CD14-positive monocyte (primary cell): ENCODE measurements around the gene NT5DC4. TPM values are rescaled to one million over a fixed set of nuclear protein-coding genes. Genes with fewer than 3 reads are reported as not detected.

ENCODE experiments used
- DNase-seq, 3 donors: peaks; one replicate each; pipeline ENCODE4 v3.0.0-alpha.2; 2011 to 2022
- H2AFZ ChIP-seq: 2 replicates; pipeline ENCODE4 v1.6.0; 2012; ENCODE audit warnings: mild to moderate bottlenecking, low read depth, low read length, inconsistent platforms; ENCODE audit not compliant: insufficient read depth, poor library complexity, severe bottlenecking
- H3K27ac ChIP-seq, 2 donors: 1 replicate in 1 of 2; 2 replicates in 1 of 2; pipeline ENCODE4 v1.5.1; 2012 to 2013; ENCODE audit warnings: low read length in 2 of 2, control low read depth in 1 of 2, inconsistent platforms in 1 of 2, low read depth in 1 of 2, mild to moderate bottlenecking in 1 of 2
- H3K27me3 ChIP-seq, 2 donors: one replicate each; pipeline versions ENCODE4 v1.6.0 to v1.6.1; 2011 to 2013; ENCODE audit warnings: low read length in 2 of 2; ENCODE audit not compliant: control insufficient read depth in 2 of 2, insufficient read depth in 2 of 2
- H3K36me3 ChIP-seq, 2 donors: replicated peaks in 1 of 2; 1 replicate in 1 of 2; 2 replicates in 1 of 2; pipeline versions ENCODE4 v1.5.1 to v1.6.1; 2012 to 2013; ENCODE audit warnings: low read length in 2 of 2, control low read depth in 1 of 2, inconsistent platforms in 1 of 2, mild to moderate bottlenecking in 1 of 2; ENCODE audit not compliant: insufficient read depth in 2 of 2, control insufficient read depth in 1 of 2
- H3K4me1 ChIP-seq, 2 donors: 1 replicate in 1 of 2; 2 replicates in 1 of 2; pipeline versions ENCODE4 v1.5.1 to v1.6.1; 2012 to 2013; ENCODE audit warnings: low read length in 2 of 2, control low read depth in 1 of 2, inconsistent platforms in 1 of 2, mild to moderate bottlenecking in 1 of 2, moderate library complexity in 1 of 2; ENCODE audit not compliant: insufficient read depth in 2 of 2, control insufficient read depth in 1 of 2
- H3K4me2 ChIP-seq: replicated peaks from 2 replicates; pipeline ENCODE3; 2012; ENCODE audit warnings: low read length, moderate library complexity, mild to moderate bottlenecking; ENCODE audit not compliant: poor library complexity, severe bottlenecking; ENCODE audit errors: extremely low read depth
- H3K4me3 ChIP-seq, 3 experiments: fragments of 200-600 bp in 1 of 3; sonication (generic) in 1 of 3; replicated peaks in 1 of 3; 1 replicate in 2 of 3; 2 replicates in 1 of 3; pipeline ENCODE4 v1.5.1; 2011 to 2013; ENCODE audit warnings: low read length in 3 of 3, mild to moderate bottlenecking in 3 of 3, control low read depth in 2 of 3, low read depth in 2 of 3, inconsistent platforms in 1 of 3, moderate library complexity in 1 of 3
- H3K79me2 ChIP-seq: 2 replicates; pipeline ENCODE4 v1.6.0; 2012; ENCODE audit warnings: mild to moderate bottlenecking, control low read depth, inconsistent platforms, low read length, moderate library complexity; ENCODE audit not compliant: insufficient read depth
- H3K9ac ChIP-seq: 2 replicates; pipeline ENCODE4 v1.6.0; 2017; ENCODE audit warnings: low read length, mild to moderate bottlenecking; ENCODE audit not compliant: insufficient read depth, poor library complexity, severe bottlenecking
- H3K9me3 ChIP-seq, 2 donors: replicated peaks in 1 of 2; 1 replicate in 1 of 2; 2 replicates in 1 of 2; pipeline versions ENCODE4 v1.5.1 to v1.6.1; 2012 to 2013; ENCODE audit warnings: low read length in 2 of 2, control low read depth in 1 of 2; ENCODE audit not compliant: control insufficient read depth in 1 of 2, insufficient read depth in 1 of 2
- H4K20me1 ChIP-seq: 2 replicates; pipeline ENCODE4 v1.6.0; 2012; ENCODE audit warnings: mild to moderate bottlenecking, low read length, control low read depth, moderate library complexity; ENCODE audit not compliant: insufficient read depth
- H3K27ac Mint-ChIP-seq, 7 donors: one replicate each; pipeline ENCODE4 v1.8.0; 2020; ENCODE audit warnings: mild to moderate bottlenecking in 7 of 7, mixed read lengths in 7 of 7, moderate library complexity in 6 of 7, inconsistent platforms in 2 of 7
- H3K27me3 Mint-ChIP-seq, 3 donors: one replicate each; pipeline ENCODE4 v1.8.0; 2021 to 2022; ENCODE audit warnings: low read depth in 3 of 3, mild to moderate bottlenecking in 3 of 3, mixed read lengths in 3 of 3, moderate library complexity in 3 of 3, inconsistent platforms in 1 of 3
- H3K36me3 Mint-ChIP-seq, 2 donors: one replicate each; pipeline ENCODE4 v1.8.0; 2020; ENCODE audit warnings: mixed read lengths in 2 of 2, inconsistent platforms in 1 of 2, mild to moderate bottlenecking in 1 of 2
- H3K4me1 Mint-ChIP-seq: one replicate; pipeline ENCODE4 v1.8.0; 2020; ENCODE audit warnings: mild to moderate bottlenecking, mixed read lengths
- H3K4me3 Mint-ChIP-seq, 2 donors: one replicate each; pipeline ENCODE4 v1.8.0; 2020; ENCODE audit warnings: mild to moderate bottlenecking in 2 of 2, mixed read lengths in 2 of 2, moderate library complexity in 1 of 2
- H3K9me3 Mint-ChIP-seq, 7 donors: one replicate each; pipeline ENCODE4 v1.8.0; 2020 to 2022; ENCODE audit warnings: mixed read lengths in 7 of 7, mild to moderate bottlenecking in 6 of 7, moderate library complexity in 6 of 7, inconsistent platforms in 2 of 7
- CTCF ChIP-seq: fragments of 200-600 bp; IDR thresholded peaks from one replicate; pipeline ENCODE4 v1.8.0; 2022; ENCODE audit warnings: antibody characterized with exemption, mild to moderate bottlenecking
- WGBS: methylation state at CpG from one replicate; pipeline ENCODE4 v1.1.5; 2013; ENCODE audit warnings: missing lambda C conversion rate; ENCODE audit not compliant: insufficient coverage; 5-methylcytosine and 5-hydroxymethylcytosine counted together
- intact Hi-C, 2 donors: fragments of 100-400 bp; cut with micrococcal nuclease; formaldehyde crosslinking; loops; one replicate each; pipeline versions ENCODE4 v1.15.0 to v1.15.1; 2023
- polyA plus RNA-seq, 3 donors: library from polyadenylated mRNA; depleted of rRNA in 1 of 3; unstranded in 2 of 3; stranded (reverse) in 1 of 3; fragments of 300-500 nt in 2 of 3; fragments of >200 nt in 1 of 3; fragmentation: Illumina TruSeq in 2 of 3; gene quantifications; 1 replicate in 2 of 3; 2 replicates in 1 of 3; pipeline ENCODE4 v1.2.3, GENCODE V29; 2012 to 2021

Gene NT5DC4
- polyA plus RNA-seq, 3 donors = 2.2 TPM; not detected in 2

GRCh38 chr2:112737542-112738232 is 16.9 kb downstream of the NT5DC4 start:
- Histone ChIP-seq H3K4me1 (no peaks in the 10 kb centered on the region), H3K27ac (no peak overlapping the region), H4K20me1 (no peaks in the 10 kb centered on the region), H2AFZ (no peak overlapping the region), H3K4me2 (no peak overlapping the region), H3K4me3 (no peak overlapping the region), H3K9me3 (no peaks in the 10 kb centered on the region), H3K9ac (no peak overlapping the region), H3K36me3 (peaks cover 26 to 58% of the 10 kb centered on the region in 2 donors), H3K79me2 (no peaks in the 10 kb centered on the region), H3K27me3 (no peaks in the 10 kb centered on the region)
- no peak overlapping the region for H3K27ac Mint-ChIP-seq
- H3K27me3 Mint-ChIP-seq = peaks cover 0 to 2% (median 1%) of the 10 kb centered on the region in 3 donors
- intact Hi-C loops = no loop called here
- no peak for TF ChIP-seq CTCF
- H3K36me3 Mint-ChIP-seq = peaks cover 44 to 60% of the 10 kb centered on the region in 2 donors
- H3K4me1 Mint-ChIP-seq = no peaks in the 10 kb centered on the region
- no CpG with 5 or more reads among the region's 1 CpG for WGBS
- no peak for DNase-seq
- H3K4me3 Mint-ChIP-seq = no peak overlapping the region
- H3K9me3 Mint-ChIP-seq = no peaks in the 10 kb centered on the region

GRCh38 chr2:112740527-112740926 is 19.7 kb downstream of the NT5DC4 start:
- H3K79me2 ChIP-seq = no peaks in the 10 kb centered on the region
- H3K27me3 ChIP-seq = no peaks in the 10 kb centered on the region
- no peak overlapping the region for H3K4me3 ChIP-seq
- Mint-ChIP-seq H3K4me1 (no peaks in the 10 kb centered on the region), H3K4me3 (no peak overlapping the region), H3K27me3 (no peaks in the 10 kb centered on the region), H3K9me3 (no peaks in the 10 kb centered on the region), H3K36me3 (peaks cover 54 to 80% of the 10 kb centered on the region in 2 donors), H3K27ac (peak overlapping the region in 1 of 7 donors; percentile 6)
- no peak overlapping the region for H3K9ac ChIP-seq
- no peak for DNase-seq
- no peak overlapping the region for H3K4me2 ChIP-seq
- peak overlapping the region in 1 of 2 donors; percentile 28 for H3K27ac ChIP-seq
- no peaks in the 10 kb centered on the region for H3K9me3 ChIP-seq
- H2AFZ ChIP-seq = no peak overlapping the region
- H3K4me1 ChIP-seq = no peaks in the 10 kb centered on the region
- WGBS = no CpG with 5 or more reads among the region's 7 CpGs
- intact Hi-C loops = no loop called here
- TF ChIP-seq CTCF = no peak
- no peaks in the 10 kb centered on the region for H4K20me1 ChIP-seq
- peaks cover 42 to 86% of the 10 kb centered on the region in 2 donors for H3K36me3 ChIP-seq
